SK-N-SH (cell line): ENCODE results near the gene RIT1.

Source experiments
- CTCF ChIP-seq: fragments of 200-600 bp; sonication (generic); IDR thresholded peaks from 2 replicates; pipeline ENCODE4 v1.6.1; 2017; ENCODE audit warnings: antibody characterized with exemption, mild to moderate bottlenecking, moderate library complexity
- MAX ChIP-seq: IDR thresholded peaks from 2 replicates; pipeline ENCODE4 v1.4.0; 2012; ENCODE audit warnings: low read depth
- NFIC ChIP-seq: IDR thresholded peaks from 2 replicates; pipeline ENCODE4 v1.4.0; 2012; ENCODE audit warnings: borderline replicate concordance
- PBX3 ChIP-seq: IDR thresholded peaks from 2 replicates; pipeline ENCODE4; 2012
- TAF1 ChIP-seq: IDR thresholded peaks from 2 replicates; pipeline ENCODE4 v1.6.1; 2012; ENCODE audit warnings: low read depth, mild to moderate bottlenecking, low read length, moderate library complexity, borderline replicate concordance

- TF ChIP-seq TAF1 (no peak), CTCF (no peak), MAX (no peak), PBX3 (no peak), NFIC (no peak)
Observed at GRCh38 chr1:155932081-155932480, 20.9 kb upstream of the RIT1 start.
